Effector memory CD4-positive, alpha-beta T cell (primary cell): ENCODE measurements around the gene MAT1A.
"Not testable (repeated sequence)": the region's sequence is repeated elsewhere in the genome, so short reads cannot be mapped to it uniquely, and the experiment has no call there.

Experiments used
- DNase-seq, 3 donors: peaks; one replicate each; pipeline ENCODE4 v3.0.0-alpha.2; 2020
- H3K27ac ChIP-seq: 2 replicates; pipeline ENCODE4 v1.7.0; 2013; ENCODE audit warnings: mild to moderate bottlenecking, low read length, moderate library complexity; ENCODE audit not compliant: insufficient read depth, poor library complexity, severe bottlenecking
- H3K27me3 ChIP-seq: replicated peaks from 2 replicates; pipeline ENCODE4 v1.7.0; 2013; ENCODE audit warnings: mild to moderate bottlenecking, low read length; ENCODE audit not compliant: insufficient read depth, control insufficient read depth, poor library complexity, severe bottlenecking
- H3K36me3 ChIP-seq: 2 replicates; pipeline ENCODE4 v1.7.0; 2013; ENCODE audit warnings: mild to moderate bottlenecking, low read length, moderate library complexity; ENCODE audit not compliant: control insufficient read depth, insufficient read depth
- H3K4me1 ChIP-seq: 2 replicates; pipeline ENCODE4 v1.7.0; 2013; ENCODE audit warnings: low read length, mild to moderate bottlenecking; ENCODE audit not compliant: control insufficient read depth, insufficient read depth, poor library complexity, severe bottlenecking
- H3K4me3 ChIP-seq: 2 replicates; pipeline ENCODE4 v1.7.0; 2013; ENCODE audit warnings: low read length, low read depth, mild to moderate bottlenecking; ENCODE audit not compliant: insufficient read depth, poor library complexity, severe bottlenecking
- H3K9me3 ChIP-seq: 2 replicates; pipeline ENCODE4 v1.7.0; 2013; ENCODE audit warnings: mild to moderate bottlenecking, low read length, moderate library complexity; ENCODE audit not compliant: control insufficient read depth

Gene MAT1A

DNA sequence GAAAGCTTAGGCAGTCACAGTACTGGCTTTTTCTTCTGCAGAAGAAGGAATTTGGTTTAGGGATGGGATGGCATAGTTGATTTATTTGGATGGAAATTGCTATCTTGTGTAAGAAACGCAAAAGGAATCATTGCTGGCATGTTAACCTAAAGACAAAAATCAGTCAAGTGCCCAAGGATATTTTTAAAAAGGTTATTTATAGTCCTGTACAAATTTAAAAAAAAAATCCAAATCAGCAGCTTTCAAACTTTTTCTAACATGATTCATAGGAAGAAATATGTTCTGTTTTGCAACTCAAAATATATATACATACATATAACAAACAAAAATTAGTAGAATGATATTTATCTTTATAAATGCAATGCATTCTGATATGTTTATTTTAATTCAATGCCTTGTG lies 55.6 kb downstream of the MAT1A start:
- H3K27ac ChIP-seq, H3K4me3 ChIP-seq, H3K9me3 ChIP-seq, H3K27me3 ChIP-seq, H3K36me3 ChIP-seq, DNase-seq, H3K4me1 ChIP-seq: not testable (repeated sequence)

DNA sequence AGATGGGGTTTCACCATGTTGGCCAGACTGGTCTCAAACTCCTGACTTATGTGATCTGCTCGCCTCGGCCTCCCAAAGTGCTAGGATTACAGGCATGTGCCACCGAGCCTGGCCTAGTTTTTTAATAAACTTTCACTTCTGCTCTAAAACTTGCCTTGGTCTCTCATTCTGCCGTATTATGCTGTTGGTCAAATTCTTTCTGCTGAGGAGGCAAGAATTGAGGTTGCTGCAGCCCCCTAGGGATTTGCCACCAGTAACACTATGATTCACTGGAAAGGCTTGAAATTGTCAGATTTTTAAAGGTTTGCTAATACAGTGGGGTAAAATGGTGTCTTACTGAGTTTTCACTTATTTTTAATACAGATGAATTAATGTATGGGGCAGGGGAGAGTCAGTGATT lies 62.7 kb downstream of the MAT1A start:
- not testable (repeated sequence) for H3K4me1 ChIP-seq, DNase-seq

GRCh38 chr10:80223031-80223419 lies 66.4 kb downstream of the MAT1A start:
- not testable (repeated sequence) for DNase-seq, H3K27ac ChIP-seq, H3K9me3 ChIP-seq, H3K36me3 ChIP-seq, H3K27me3 ChIP-seq, H3K4me3 ChIP-seq, H3K4me1 ChIP-seq

More for the DNA sequence above, 62.7 kb downstream of the MAT1A start:
- H3K27me3 ChIP-seq, H3K4me3 ChIP-seq, H3K9me3 ChIP-seq, H3K36me3 ChIP-seq, H3K27ac ChIP-seq: not testable (repeated sequence)
